Naive thymus-derived CD4-positive, alpha-beta T cell (primary cell): ENCODE results near the gene CGB1. TPM values are rescaled to one million over a fixed set of nuclear protein-coding genes. Genes with fewer than 3 reads are reported as not detected.

Source experiments
- ATAC-seq: fragments of 150-1000 bp; cut with Tn5 transposase; 2 replicates; pipeline ENCODE4 v1.10.0; 2021; ENCODE audit warnings: mild to moderate bottlenecking, moderate library complexity
- CTCF ChIA-PET: fragments of 350-600 bp; sonication (Branson Sonifier 250); formaldehyde crosslinking; loops from one replicate; lab custom pipeline; 2021; ENCODE audit warnings: antibody characterized with exemption; lab: Charles Lee
- POLR2A ChIA-PET: fragments of 350-600 bp; sonication (Branson Sonifier 250); formaldehyde crosslinking; loops from one replicate; lab custom pipeline; 2021; ENCODE audit warnings: antibody characterized with exemption, inconsistent platforms; lab: Charles Lee
- DNase-seq, 9 donors: peaks; one replicate each; pipeline versions ENCODE4 v3.0.0 to v3.0.0-alpha.2; 2020 to 2022; ENCODE audit warnings: mixed read lengths in 1 of 9
- H3K27ac ChIP-seq: one replicate; pipeline ENCODE4 v1.7.0; 2013; ENCODE audit warnings: mild to moderate bottlenecking, low read depth, low read length, moderate library complexity
- H3K27me3 ChIP-seq, 2 donors: one replicate each; pipeline ENCODE4 v1.7.0; 2013; ENCODE audit warnings: low read length in 2 of 2, mild to moderate bottlenecking in 2 of 2, moderate library complexity in 2 of 2; ENCODE audit not compliant: control insufficient read depth in 2 of 2, insufficient read depth in 2 of 2
- H3K36me3 ChIP-seq, 3 experiments: 1 replicate in 2 of 3; 2 replicates in 1 of 3; pipeline ENCODE4 v1.7.0; 2013; ENCODE audit warnings: low read length in 3 of 3, mild to moderate bottlenecking in 3 of 3, moderate library complexity in 1 of 3; ENCODE audit not compliant: insufficient read depth in 3 of 3, control insufficient read depth in 2 of 3
- H3K4me1 ChIP-seq, 2 donors: one replicate each; pipeline ENCODE4 v1.7.0; 2013; ENCODE audit warnings: low read length in 2 of 2, mild to moderate bottlenecking in 2 of 2, moderate library complexity in 1 of 2; ENCODE audit not compliant: control insufficient read depth in 2 of 2, insufficient read depth in 2 of 2
- H3K4me3 ChIP-seq: 2 replicates; pipeline ENCODE4 v1.7.0; 2013; ENCODE audit warnings: mild to moderate bottlenecking, low read length
- H3K9me3 ChIP-seq, 3 experiments: 1 replicate in 2 of 3; 2 replicates in 1 of 3; pipeline ENCODE4 v1.7.0; 2013; ENCODE audit warnings: low read length in 3 of 3; ENCODE audit not compliant: control insufficient read depth in 2 of 3
- H3K27ac Mint-ChIP-seq, 9 donors: one replicate each; pipeline ENCODE4 v1.8.0; 2020 to 2022; ENCODE audit warnings: mixed read lengths in 9 of 9, mild to moderate bottlenecking in 8 of 9, moderate library complexity in 5 of 9, inconsistent platforms in 2 of 9
- H3K27me3 Mint-ChIP-seq, 5 donors: one replicate each; pipeline ENCODE4 v1.8.0; 2021 to 2022; ENCODE audit warnings: mixed read lengths in 5 of 5, mild to moderate bottlenecking in 1 of 5
- H3K36me3 Mint-ChIP-seq, 5 donors: one replicate each; pipeline ENCODE4 v1.8.0; 2020 to 2022; ENCODE audit warnings: mixed read lengths in 5 of 5, mild to moderate bottlenecking in 3 of 5, inconsistent platforms in 1 of 5
- H3K4me1 Mint-ChIP-seq, 7 donors: one replicate each; pipeline ENCODE4 v1.8.0; 2020 to 2022; ENCODE audit warnings: mixed read lengths in 7 of 7, mild to moderate bottlenecking in 3 of 7, inconsistent platforms in 1 of 7
- H3K4me3 Mint-ChIP-seq, 10 donors: one replicate each; pipeline ENCODE4 v1.8.0; 2020 to 2022; ENCODE audit warnings: mild to moderate bottlenecking in 10 of 10, mixed read lengths in 10 of 10, moderate library complexity in 6 of 10, inconsistent platforms in 2 of 10
- H3K9me3 Mint-ChIP-seq, 11 donors: one replicate each; pipeline ENCODE4 v1.8.0; 2020 to 2022; ENCODE audit warnings: mixed read lengths in 11 of 11, mild to moderate bottlenecking in 4 of 11, inconsistent platforms in 1 of 11, moderate library complexity in 1 of 11
- intact Hi-C, 2 donors: fragments of 100-400 bp; cut with micrococcal nuclease; formaldehyde crosslinking; loops; one replicate each; pipeline ENCODE4 v1.15.1; 2023
- polyA plus RNA-seq, 2 donors: library from polyadenylated mRNA; unstranded; fragments of 300-500 nt; fragmentation: Illumina TruSeq; gene quantifications; one replicate each; pipeline ENCODE4 v1.2.3, GENCODE V29; 2021
- total RNA-seq, 6 experiments: library from RNA in 5 of 6; stranded (reverse) in 5 of 6; gene quantifications; 1 replicate in 5 of 6; 2 replicates in 1 of 6; pipeline ENCODE4 v1.2.3 and lab custom pipeline; 2021 to 2026

The CGB1 gene
- total and polyA plus RNA-seq, 7 experiments from 2014 or later = not detected

GRCh38 chr19:48989701-48990291, 46.9 kb downstream of the CGB1 start:
- no peaks in the 10 kb centered on the region for H3K27me3 Mint-ChIP-seq
- no peak overlapping the region for H3K4me3 ChIP-seq
- peaks cover 0 to 2% (median 0%) of the 10 kb centered on the region in 11 donors for H3K9me3 Mint-ChIP-seq
- DNase-seq = no peak
- no peak overlapping the region for H3K27ac ChIP-seq
- H3K4me1 ChIP-seq = peaks cover 20 to 21% of the 10 kb centered on the region in 2 donors
- CTCF ChIA-PET = interaction anchor here (0.6 kb wide), 1 partner anchor 202 kb away, joined by 3 read pairs; no protein-coding TSS in a partner anchor
- H3K36me3 Mint-ChIP-seq = peaks cover 0 to 25% (median 9%) of the 10 kb centered on the region in 5 donors
- H3K27ac Mint-ChIP-seq = peak overlapping the region in 2 of 9 donors; percentile 67 to 70
- ATAC-seq = no peak
- H3K9me3 ChIP-seq = no peaks in the 10 kb centered on the region
- H3K27me3 ChIP-seq = no peaks in the 10 kb centered on the region
- peaks cover 0 to 26% (median 2%) of the 10 kb centered on the region in 3 experiments for H3K36me3 ChIP-seq
- peak overlapping the region in 2 of 10 donors; percentile 4 to 46 for H3K4me3 Mint-ChIP-seq
- POLR2A ChIA-PET = no interaction called here
- intact Hi-C loops = loop anchor here (5.0 to 10.0 kb wide), 8 partner anchors 65 to 1523 kb away; partner anchors contain the start of genes ALDH16A1 (in 2 of the 2), PIH1D1 (in 2 of the 2), ASPDH (in 1 of the 2) and CGB7 (in 1 of the 2)
- H3K4me1 Mint-ChIP-seq = peaks cover 30 to 44% (median 34%) of the 10 kb centered on the region in 7 donors

DNA sequence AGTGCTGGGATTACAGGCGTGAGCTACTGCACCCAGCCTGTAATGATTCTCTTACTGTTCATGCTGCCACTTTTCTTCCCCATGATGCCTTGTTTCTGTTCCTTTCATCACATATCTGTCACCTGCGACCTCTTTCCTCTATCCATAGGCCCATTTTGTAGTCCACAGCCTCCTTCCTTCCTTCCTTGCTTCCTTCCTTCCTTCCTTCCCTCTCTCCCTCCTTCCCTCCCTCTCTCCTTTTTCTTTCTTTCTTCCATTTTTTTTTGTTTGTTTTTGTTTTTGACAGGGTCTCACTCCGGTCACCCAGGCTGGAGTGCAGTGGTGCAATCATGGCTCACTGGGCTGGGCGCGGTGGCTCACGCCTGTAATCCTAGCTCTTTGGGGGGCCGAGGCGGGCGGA, 47.8 kb downstream of the CGB1 start:
- ATAC-seq = no peak
- Histone ChIP-seq H3K9me3 (no peaks in the 10 kb centered on the region), H3K27ac (no peak overlapping the region), H3K27me3 (no peaks in the 10 kb centered on the region), H3K4me3 (no peak overlapping the region), H3K36me3 (peaks cover 0 to 26% (median 2%) of the 10 kb centered on the region in 3 experiments), H3K4me1 (peaks cover 11 to 12% of the 10 kb centered on the region in 2 donors)
- Mint-ChIP-seq H3K36me3 (peaks cover 0 to 25% (median 9%) of the 10 kb centered on the region in 5 donors), H3K9me3 (peaks cover 0 to 2% (median 0%) of the 10 kb centered on the region in 11 donors), H3K4me3 (no peak overlapping the region), H3K27me3 (no peaks in the 10 kb centered on the region), H3K27ac (no peak overlapping the region), H3K4me1 (peaks cover 22 to 34% (median 29%) of the 10 kb centered on the region in 7 donors)
- DNase-seq = no peak
- ChIA-PET POLR2A (no interaction called here), CTCF (interaction anchor here (1.0 kb wide), 1 partner anchor 29 kb away, joined by 4 read pairs; no protein-coding TSS in a partner anchor)
- intact Hi-C loops = no loop called here

DNA sequence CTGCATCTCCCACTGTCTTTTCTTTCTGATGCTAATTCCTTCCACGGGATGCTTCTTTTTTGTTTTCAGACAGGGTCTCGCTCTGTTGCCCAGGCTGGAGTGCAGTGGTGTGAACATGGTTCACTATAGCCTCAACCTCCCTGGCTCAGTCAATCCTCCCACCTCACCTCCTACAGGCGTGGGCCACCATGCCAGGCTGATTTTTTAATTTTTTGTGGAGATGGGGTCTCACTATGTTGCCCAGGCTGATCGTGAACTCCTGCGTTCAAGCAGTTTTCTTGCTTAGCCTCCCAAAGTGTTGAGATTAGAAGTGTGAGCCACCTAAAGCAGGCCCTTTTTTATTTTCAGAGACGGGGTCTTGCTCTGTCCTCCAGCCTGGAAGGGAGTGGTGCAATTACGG, 48.4 kb downstream of the CGB1 start:
- Histone ChIP-seq H3K27me3 (no peaks in the 10 kb centered on the region), H3K36me3 (peaks cover 0 to 26% (median 2%) of the 10 kb centered on the region in 3 experiments), H3K4me1 (peaks cover 10 to 11% of the 10 kb centered on the region in 2 donors), H3K9me3 (no peaks in the 10 kb centered on the region), H3K27ac (no peak overlapping the region), H3K4me3 (no peak overlapping the region)
- Mint-ChIP-seq H3K4me1 (peaks cover 18 to 28% (median 25%) of the 10 kb centered on the region in 7 donors), H3K4me3 (no peak overlapping the region), H3K36me3 (peaks cover 2 to 24% (median 13%) of the 10 kb centered on the region in 5 donors), H3K27ac (peak overlapping the region in 1 of 9 donors; percentile 38), H3K27me3 (no peaks in the 10 kb centered on the region), H3K9me3 (peaks cover 0 to 2% (median 0%) of the 10 kb centered on the region in 11 donors)
- intact Hi-C loops = no loop called here
- ChIA-PET CTCF (interaction anchor here (1.0 kb wide), 1 partner anchor 29 kb away, joined by 4 read pairs; no protein-coding TSS in a partner anchor), POLR2A (no interaction called here)
- ATAC-seq (no peak), DNase-seq (no peak)

DNA sequence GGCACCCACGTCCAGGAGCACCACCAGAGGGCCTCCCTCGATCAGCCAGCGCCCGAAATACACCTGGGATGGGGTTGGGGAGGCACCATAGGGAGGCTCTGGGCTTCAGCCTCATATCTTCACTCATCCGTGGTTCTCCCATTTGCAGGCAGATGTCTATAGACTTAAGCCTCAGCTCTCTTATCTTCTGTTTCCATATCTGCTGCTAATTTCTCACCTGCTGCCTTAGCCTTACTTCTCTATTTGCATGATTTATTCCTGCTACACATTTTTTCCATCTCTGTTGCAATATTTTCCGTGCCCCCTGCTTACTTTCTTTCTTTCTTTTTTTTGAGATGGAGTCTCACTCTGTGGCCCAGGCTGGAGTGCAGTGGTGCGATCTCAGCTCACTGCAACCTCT, 49.4 kb downstream of the CGB1 start:
- ATAC-seq (no peak), DNase-seq (no peak)
- Histone ChIP-seq H3K9me3 (no peaks in the 10 kb centered on the region), H3K27ac (no peak overlapping the region), H3K27me3 (no peaks in the 10 kb centered on the region), H3K4me1 (peaks cover 9% of the 10 kb centered on the region in 2 donors), H3K4me3 (no peak overlapping the region), H3K36me3 (peaks cover 0 to 36% (median 2%) of the 10 kb centered on the region in 3 experiments)
- POLR2A ChIA-PET = interaction anchor here (1.5 kb wide), 1 partner anchor 30 kb away, joined by 3 read pairs; no protein-coding TSS in a partner anchor
- CTCF ChIA-PET = no interaction called here
- peaks cover 0 to 2% (median 0%) of the 10 kb centered on the region in 11 donors for H3K9me3 Mint-ChIP-seq
- H3K4me1 Mint-ChIP-seq = peaks cover 16 to 23% (median 22%) of the 10 kb centered on the region in 7 donors
- no peaks in the 10 kb centered on the region for H3K27me3 Mint-ChIP-seq
- peaks cover 4 to 27% (median 14%) of the 10 kb centered on the region in 5 donors for H3K36me3 Mint-ChIP-seq
- intact Hi-C loops = no loop called here
- no peak overlapping the region for H3K27ac Mint-ChIP-seq
- H3K4me3 Mint-ChIP-seq = no peak overlapping the region

DNA sequence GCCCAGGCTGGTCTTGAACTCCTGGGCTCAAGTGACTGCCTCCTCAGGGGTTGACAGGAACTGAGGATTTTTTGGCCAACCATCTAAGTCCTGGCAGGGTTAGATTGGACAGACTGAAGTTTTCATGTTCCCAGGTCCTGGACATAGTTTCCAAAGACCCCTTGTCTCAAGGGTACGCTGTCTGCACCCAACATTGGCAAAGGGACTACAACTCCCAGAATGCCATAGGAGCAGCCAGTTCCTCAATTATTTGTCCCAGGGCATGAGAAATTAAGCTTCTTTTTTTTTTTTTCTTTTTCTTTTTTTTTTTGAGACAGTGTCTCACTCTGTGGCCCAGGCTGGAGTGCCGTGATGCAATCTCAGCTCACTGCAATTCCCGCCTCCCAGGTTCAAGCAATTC, 50.5 kb downstream of the CGB1 start:
- peaks cover 11 to 17% (median 15%) of the 10 kb centered on the region in 7 donors for H3K4me1 Mint-ChIP-seq
- ATAC-seq (no peak), DNase-seq (no peak)
- H3K9me3 ChIP-seq = no peaks in the 10 kb centered on the region
- CTCF ChIA-PET = interaction anchor here (0.6 kb wide), 2 partner anchors 263 to 350 kb away, joined by 3 read pairs; no protein-coding TSS in a partner anchor
- H3K36me3 Mint-ChIP-seq = peaks cover 4 to 33% (median 14%) of the 10 kb centered on the region in 5 donors
- H3K9me3 Mint-ChIP-seq = peaks cover 0 to 2% (median 0%) of the 10 kb centered on the region in 11 donors
- no peaks in the 10 kb centered on the region for H3K27me3 ChIP-seq
- peaks cover 0 to 42% (median 2%) of the 10 kb centered on the region in 3 experiments for H3K36me3 ChIP-seq
- H3K4me1 ChIP-seq = no peaks in the 10 kb centered on the region
- H3K27ac Mint-ChIP-seq = no peak overlapping the region
- no peaks in the 10 kb centered on the region for H3K27me3 Mint-ChIP-seq
- intact Hi-C loops = no loop called here
- H3K27ac ChIP-seq = no peak overlapping the region
- no peak overlapping the region for H3K4me3 ChIP-seq
- no peak overlapping the region for H3K4me3 Mint-ChIP-seq
- POLR2A ChIA-PET = interaction anchor here (0.9 to 1.5 kb wide), 2 partner anchors 21 to 32 kb away, joined by 3 read pairs; partner anchors contain the start of gene FTL

DNA sequence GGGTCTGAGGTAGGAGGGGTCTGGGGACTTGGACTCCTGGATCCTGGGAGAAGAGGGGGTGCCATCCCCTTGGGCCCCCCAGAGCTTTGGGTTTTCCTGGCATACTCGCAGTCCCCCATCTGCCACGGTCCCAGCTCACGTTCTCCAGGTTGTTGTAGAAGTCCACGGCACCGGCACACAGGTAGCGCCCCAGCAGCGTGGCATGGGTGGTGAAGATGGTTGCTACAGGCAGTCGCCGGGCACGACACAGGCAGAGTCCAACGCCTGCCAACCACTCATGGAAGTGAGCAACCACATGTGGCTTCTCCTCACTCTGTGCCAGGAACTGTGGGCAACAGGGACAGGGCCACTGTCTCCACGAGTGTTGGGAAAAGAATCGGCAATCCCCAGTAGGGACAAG, 51.0 kb downstream of the CGB1 start:
- H3K4me3 Mint-ChIP-seq = no peak overlapping the region
- H3K27me3 ChIP-seq = no peaks in the 10 kb centered on the region
- no peak overlapping the region for H3K27ac Mint-ChIP-seq
- no peaks in the 10 kb centered on the region for H3K4me1 ChIP-seq
- intact Hi-C loops = no loop called here
- no peak for ATAC-seq
- H3K9me3 Mint-ChIP-seq = peaks cover 0 to 2% (median 0%) of the 10 kb centered on the region in 11 donors
- H3K4me1 Mint-ChIP-seq = peaks cover 6 to 13% (median 10%) of the 10 kb centered on the region in 7 donors
- no peaks in the 10 kb centered on the region for H3K27me3 Mint-ChIP-seq
- DNase-seq = no peak
- no peak overlapping the region for H3K27ac ChIP-seq
- H3K9me3 ChIP-seq = no peaks in the 10 kb centered on the region
- CTCF ChIA-PET = no interaction called here
- H3K4me3 ChIP-seq = no peak overlapping the region
- POLR2A ChIA-PET = interaction anchor here (0.9 kb wide), 1 partner anchor 20 kb away, joined by 3 read pairs; the partner anchor contains the start of gene FTL
- H3K36me3 Mint-ChIP-seq = peaks cover 4 to 33% (median 14%) of the 10 kb centered on the region in 5 donors
- peaks cover 0 to 39% (median 2%) of the 10 kb centered on the region in 3 experiments for H3K36me3 ChIP-seq
